ENCODE results near the gene RAB31.

RAB31 gene

DNA sequence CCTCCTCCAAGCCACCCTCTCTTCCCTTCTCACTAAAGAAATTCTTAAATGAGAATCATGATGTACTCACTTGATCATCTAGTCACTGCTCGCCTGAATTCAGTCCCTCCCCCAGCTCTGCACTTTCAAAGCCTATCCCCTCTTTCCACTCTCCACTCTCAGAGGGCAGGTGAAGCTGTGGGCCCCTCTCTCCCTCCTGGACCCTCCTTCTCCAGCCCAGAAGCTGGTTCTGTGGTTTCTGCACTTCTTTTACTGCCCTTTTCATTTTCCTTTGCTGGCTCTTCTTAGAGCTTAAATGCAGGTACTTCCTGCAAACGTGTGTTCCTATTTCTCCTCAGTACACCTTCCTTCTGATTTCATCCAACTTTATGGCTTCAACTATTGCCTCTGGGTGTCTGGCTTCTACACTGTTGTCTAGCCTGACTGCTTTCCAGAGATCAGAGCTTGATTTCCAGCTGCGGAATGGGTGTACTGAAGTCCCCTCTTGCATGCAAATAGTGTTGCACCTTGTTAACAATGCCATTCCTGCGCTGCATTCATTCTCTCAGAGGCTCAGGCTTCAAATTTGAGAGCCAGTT, 162.4 kb downstream of the RAB31 start:
- POLR2A ChIA-PET: no interaction called here
- no peak for DNase-seq (ENCODE audit: extremely low spot score)
- CTCF ChIA-PET: interaction anchor here (1.1 to 1.6 kb wide), 3 partner anchors 12 to 17 kb away, joined by 3 to 4 read pairs (median 3); no protein-coding TSS in a partner anchor
- TF ChIP-seq, protein P1, sequence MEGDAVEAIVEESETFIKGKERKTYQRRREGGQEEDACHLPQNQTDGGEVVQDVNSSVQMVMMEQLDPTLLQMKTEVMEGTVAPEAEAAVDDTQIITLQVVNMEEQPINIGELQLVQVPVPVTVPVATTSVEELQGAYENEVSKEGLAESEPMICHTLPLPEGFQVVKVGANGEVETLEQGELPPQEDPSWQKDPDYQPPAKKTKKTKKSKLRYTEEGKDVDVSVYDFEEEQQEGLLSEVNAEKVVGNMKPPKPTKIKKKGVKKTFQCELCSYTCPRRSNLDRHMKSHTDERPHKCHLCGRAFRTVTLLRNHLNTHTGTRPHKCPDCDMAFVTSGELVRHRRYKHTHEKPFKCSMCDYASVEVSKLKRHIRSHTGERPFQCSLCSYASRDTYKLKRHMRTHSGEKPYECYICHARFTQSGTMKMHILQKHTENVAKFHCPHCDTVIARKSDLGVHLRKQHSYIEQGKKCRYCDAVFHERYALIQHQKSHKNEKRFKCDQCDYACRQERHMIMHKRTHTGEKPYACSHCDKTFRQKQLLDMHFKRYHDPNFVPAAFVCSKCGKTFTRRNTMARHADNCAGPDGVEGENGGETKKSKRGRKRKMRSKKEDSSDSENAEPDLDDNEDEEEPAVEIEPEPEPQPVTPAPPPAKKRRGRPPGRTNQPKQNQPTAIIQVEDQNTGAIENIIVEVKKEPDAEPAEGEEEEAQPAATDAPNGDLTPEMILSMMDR (IDR thresholded peaks at IDR 0.05; ENCODE audit: control extremely low read depth, extremely low read depth, low read depth, missing control alignments): no peak

DNA sequence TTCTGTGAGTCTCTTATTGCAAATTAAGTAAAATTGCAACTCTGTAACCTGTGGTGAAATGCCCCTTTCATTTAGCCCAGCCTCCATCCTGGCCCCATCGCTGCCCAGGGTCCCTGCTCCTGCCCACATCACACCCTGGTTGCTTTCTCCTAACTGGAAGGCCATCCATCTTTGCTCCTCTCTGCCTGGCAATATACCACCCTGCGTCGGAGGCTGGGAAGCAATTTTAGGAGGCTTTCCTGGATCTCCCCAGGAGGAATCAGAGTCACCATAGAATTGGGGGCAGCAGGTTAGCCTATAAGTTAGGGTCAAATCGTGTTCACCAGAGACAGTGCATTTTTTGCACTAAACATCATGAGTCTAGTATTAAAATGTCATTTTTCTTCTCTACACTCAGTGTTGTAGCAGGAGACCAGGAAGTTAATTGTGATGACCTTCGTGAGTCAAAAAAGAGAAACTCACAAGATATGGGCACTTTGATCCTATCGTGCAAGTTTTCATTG, 163.2 kb downstream of the RAB31 start:
- ChIA-PET CTCF (interaction anchor here (1.6 kb wide), 1 partner anchor 11 kb away, joined by 4 read pairs; no protein-coding TSS in a partner anchor), POLR2A (no interaction called here)
- TF ChIP-seq, protein P1 (IDR thresholded peaks at IDR 0.05; ENCODE audit: control extremely low read depth, extremely low read depth, low read depth, missing control alignments): no peak
- DNase-seq (ENCODE audit: extremely low spot score): no peak

- CTCF ChIA-PET: interaction anchor here (1.3 kb wide), 1 partner anchor 10 kb away, joined by 3 read pairs; no protein-coding TSS in a partner anchor
- POLR2A ChIA-PET: no interaction called here
- no peak for DNase-seq (ENCODE audit: extremely low spot score)
- TF ChIP-seq, protein P1 (IDR thresholded peaks at IDR 0.05; ENCODE audit: control extremely low read depth, extremely low read depth, low read depth, missing control alignments): no peak
These were observed 164.7 kb downstream of the RAB31 start for GRCh38 chr18:9872823-9873222.

DNA sequence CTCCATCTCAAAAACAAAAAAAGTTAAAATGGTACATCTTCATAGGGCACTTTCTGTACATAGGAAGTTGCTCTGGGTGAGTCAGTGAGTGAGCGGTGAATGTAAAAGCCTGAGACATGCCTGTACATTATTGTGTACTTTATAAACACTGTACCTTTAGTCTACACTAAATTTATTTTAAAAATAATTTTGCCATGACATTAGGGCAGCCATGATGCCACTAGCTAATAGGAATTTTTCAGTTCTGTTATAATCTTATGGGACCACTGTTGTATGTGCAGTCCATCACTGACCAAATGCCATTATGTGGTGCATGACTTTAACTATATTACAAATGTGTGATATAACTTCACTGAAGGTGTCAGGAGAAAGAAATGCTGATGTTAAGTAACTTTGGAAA, 166.6 kb downstream of the RAB31 start:
- DNase-seq (ENCODE audit: extremely low spot score): no peak
- ChIA-PET POLR2A (no interaction called here), CTCF (no interaction called here)
- TF ChIP-seq, protein P1 (IDR thresholded peaks at IDR 0.05; ENCODE audit: control extremely low read depth, extremely low read depth, low read depth, missing control alignments): no peak

- TF ChIP-seq, protein P1 (IDR thresholded peaks at IDR 0.05; ENCODE audit: control extremely low read depth, extremely low read depth, low read depth, missing control alignments): no peak
- ChIA-PET CTCF (interaction anchor here (1.1 kb wide), 1 partner anchor 19 kb away, joined by 3 read pairs; no protein-coding TSS in a partner anchor), POLR2A (no interaction called here)
- DNase-seq (ENCODE audit: extremely low spot score): no peak
These were observed 168.2 kb downstream of the RAB31 start for GRCh38 chr18:9876212-9876866.

GRCh38 chr18:9876867-9877654, 169.0 kb downstream of the RAB31 start:
- ChIA-PET CTCF (interaction anchor here (1.1 kb wide), 1 partner anchor 18 kb away, joined by 3 read pairs; no protein-coding TSS in a partner anchor), POLR2A (no interaction called here)
- no peak for DNase-seq (ENCODE audit: extremely low spot score)
- TF ChIP-seq, protein P1 (IDR thresholded peaks at IDR 0.05; ENCODE audit: control extremely low read depth, extremely low read depth, low read depth, missing control alignments): no peak
